Testis (tissue), 3 donors: ENCODE data around the gene HSPA5. TPM values are rescaled to one million over a fixed set of nuclear protein-coding genes. Genes with fewer than 3 reads are reported as not detected.

Experiments used
- DNase-seq: peaks from one replicate; pipeline ENCODE4 v3.0.0-alpha.2; 2019
- H3K27ac ChIP-seq, 2 donors: fragments of 200-600 bp; sonication (generic); one replicate each; pipeline ENCODE4 v1.5.1; 2019
- H3K27me3 ChIP-seq: fragments of 200-600 bp; sonication (generic); one replicate; pipeline ENCODE4 v1.5.1; 2019
- H3K36me3 ChIP-seq: fragments of 200-600 bp; sonication (generic); one replicate; pipeline ENCODE4 v1.5.1; 2017; ENCODE audit warnings: low read depth; ENCODE audit errors: missing control alignments
- H3K4me1 ChIP-seq: fragments of 200-600 bp; sonication (generic); one replicate; pipeline ENCODE4 v1.5.1; 2019
- H3K4me3 ChIP-seq, 2 donors: fragments of 200-600 bp; sonication (generic); one replicate each; pipeline ENCODE4 v1.5.1; 2017 to 2019
- H3K9me3 ChIP-seq: fragments of 200-600 bp; sonication (generic); one replicate; pipeline ENCODE4 v1.5.1; 2017
- CTCF ChIP-seq, 3 experiments: fragments of 450-650 bp in 2 of 3; fragments of 200-600 bp in 1 of 3; sonication (generic) in 1 of 3; IDR thresholded peaks; one replicate each; pipeline ENCODE4 v1.5.1; 2016 to 2019; ENCODE audit warnings: antibody characterized with exemption in 3 of 3, mild to moderate bottlenecking in 2 of 3, moderate library complexity in 1 of 3
- POLR2A ChIP-seq: fragments of 450-650 bp; IDR thresholded peaks from one replicate; pipeline ENCODE4 v1.6.1; 2017; ENCODE audit warnings: antibody characterized with exemption, mild to moderate bottlenecking, moderate library complexity
- WGBS, 2 donors: methylation state at CpG; one replicate each; pipeline ENCODE4 v1.1.5; 2018; 5-methylcytosine and 5-hydroxymethylcytosine counted together
- intact Hi-C: fragments of 100-400 bp; cut with DNase I; formaldehyde crosslinking; loops from one replicate; pipeline ENCODE4 v1.15.1; 2023; ENCODE audit warnings: low total_unique reads
- polyA plus RNA-seq: library from polyadenylated mRNA; stranded (reverse); fragments of 350-450 nt; fragmentation: Illumina TruSeq; extraction: RNeasy Lipid Tissue Mini Kit (QIAGEN cat#74804); gene quantifications from one replicate; pipeline ENCODE4 v1.2.3, GENCODE V29; 2014; ENCODE audit warnings: low read depth, low replicate concordance; ENCODE audit not compliant: insufficient read depth
- small RNA-seq, 2 donors: library from RNA; depleted of rRNA; stranded (forward); fragments of <200 nt; gene quantifications; one replicate each; pipeline ENCODE3, GENCODE V24; 2016
- total RNA-seq, 2 donors: library from RNA; depleted of rRNA; stranded (reverse); fragments of >200 nt; gene quantifications; one replicate each; pipeline ENCODE4 v1.2.3, GENCODE V29; 2016

Gene HSPA5
- total and polyA plus RNA-seq, 3 donors from 2014 or later, result 183 to 331 (median 190) TPM

- Histone ChIP-seq H3K9me3 (no peaks in the 10 kb centered on the region), H3K27ac (peak within 1 kb of the TSS; percentile 94 to 96), H3K4me3 (peak within 1 kb of the TSS; percentile 73 to 100), H3K4me1 (peaks cover 26% of the 10 kb centered on the region), H3K36me3 (no peaks in the 10 kb centered on the region), H3K27me3 (no peaks in the 10 kb centered on the region)
- TF ChIP-seq POLR2A (no peak), CTCF (IDR thresholded peaks at IDR 0.05) (peak; percentile 52 to 82 (median 75))
- intact Hi-C loops, result no loop called here
- 0% methylated on average over 12 to 82 of the region's 82 CpGs for WGBS, 2 donors
- peak; percentile 97 for DNase-seq
Observed at GRCh38 chr9:125189361-125190289, 51.5 kb downstream of the HSPA5 start, which contains the start of gene PPP6C. PPP6C (minus strand) TSS chr9:125189803; CDS start chr9:125189718, 85 bp downstream.

GRCh38 chr9:125189011-125189360 lies 52.2 kb downstream of the HSPA5 start:
- Histone ChIP-seq H3K27ac (peak overlapping the region; percentile 94 to 96), H3K9me3 (no peaks in the 10 kb centered on the region), H3K4me1 (peaks cover 26% of the 10 kb centered on the region), H3K36me3 (no peaks in the 10 kb centered on the region), H3K27me3 (no peaks in the 10 kb centered on the region), H3K4me3 (peak overlapping the region; percentile 73 to 100)
- TF ChIP-seq CTCF (IDR thresholded peaks at IDR 0.05) (no peak), POLR2A (no peak)
- intact Hi-C loops, result no loop called here
- WGBS, 2 donors, result 1% methylated on average over 14 to 26 of the region's 26 CpGs
- DNase-seq, result peak; percentile 54

Small RNAs within 50 kb of the gene (small RNA-seq; reads per million reads assigned to genes)
- gene AL354710.1, result 0 reads per million in 2 donors

Other genes starting within 250 kb of the HSPA5 start
- gene SCAI, start 97.8 kb downstream of the HSPA5 start, total RNA-seq, result 10 to 100 TPM; 12.8 to 14.5 TPM
- 4.7 TPM for gene SCAI, start 97.8 kb downstream of the HSPA5 start, polyA plus RNA-seq
- 10 to 100 TPM; 38.9 to 40.5 TPM for gene PPP6C, start 51.5 kb downstream of the HSPA5 start, total RNA-seq
- 57.5 TPM for gene PPP6C, start 51.5 kb downstream of the HSPA5 start, polyA plus RNA-seq
- 10 to 100 TPM; 18.5 to 20.2 TPM for gene RABEPK, start 40.8 kb downstream of the HSPA5 start, total RNA-seq
- gene RABEPK, start 40.8 kb downstream of the HSPA5 start, polyA plus RNA-seq, result 30.1 TPM
- 10 to 100 TPM; 76.9 to 82.3 TPM for gene GAPVD1, start 20.5 kb upstream of the HSPA5 start, total RNA-seq
- gene GAPVD1, start 20.5 kb upstream of the HSPA5 start, polyA plus RNA-seq, result 80.0 TPM